Stimulated activated CD4-positive, alpha-beta T cell treated with anti-CD3 and anti-CD28 coated beads, TNF-alpha, amount 100 ng/mL, for 1 hour (primary cell): Measurements from ENCODE around the gene NRDC.
"Not testable (repeated sequence)": the region's sequence is repeated elsewhere in the genome, so short reads cannot be mapped to it uniquely, and the experiment has no call there.

Experiments used
- DNase-seq, 3 donors: peaks; one replicate each; pipeline ENCODE4 v3.0.0-alpha.2; 2020; ENCODE audit warnings: low read depth in 3 of 3, low spot score in 1 of 3

Gene NRDC

DNA sequence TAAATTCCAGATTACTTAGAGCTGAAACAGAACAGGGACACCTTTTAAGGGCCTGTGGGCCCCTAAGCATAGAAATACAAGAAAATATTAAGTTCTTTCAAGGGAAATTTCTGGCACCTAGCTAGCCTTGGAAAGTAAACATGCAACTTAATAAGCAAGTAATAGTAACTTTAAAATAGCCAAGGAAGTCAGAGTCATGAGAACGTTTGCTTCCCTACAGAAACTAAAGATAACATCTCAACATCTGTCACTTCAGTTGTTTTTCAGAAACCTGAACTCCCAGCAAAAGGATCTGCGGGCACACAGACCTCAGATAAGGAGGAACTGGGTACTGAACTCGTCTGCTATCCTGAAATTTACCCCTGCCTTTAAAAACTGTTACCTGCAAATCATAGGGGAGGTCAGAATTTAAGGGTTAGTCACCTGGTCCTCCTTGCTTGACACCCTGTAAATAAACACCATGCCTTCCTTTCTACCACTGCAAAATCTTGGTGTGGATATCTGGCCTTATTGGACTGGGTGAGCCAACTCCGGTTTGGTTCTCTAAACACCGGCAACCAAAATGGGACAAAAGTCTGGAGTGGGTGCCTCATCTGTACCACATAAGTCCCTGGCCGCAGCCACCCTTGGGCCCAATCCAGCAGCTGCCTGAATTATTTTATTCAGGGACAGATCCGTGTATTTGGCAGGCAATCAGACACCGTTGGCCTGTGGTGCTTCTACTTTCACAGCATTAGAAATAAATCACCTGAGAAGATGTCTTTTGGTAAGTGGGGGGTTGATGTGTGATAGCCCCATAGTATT is 27.9 kb downstream of the NRDC start:
- no peak for DNase-seq

DNA sequence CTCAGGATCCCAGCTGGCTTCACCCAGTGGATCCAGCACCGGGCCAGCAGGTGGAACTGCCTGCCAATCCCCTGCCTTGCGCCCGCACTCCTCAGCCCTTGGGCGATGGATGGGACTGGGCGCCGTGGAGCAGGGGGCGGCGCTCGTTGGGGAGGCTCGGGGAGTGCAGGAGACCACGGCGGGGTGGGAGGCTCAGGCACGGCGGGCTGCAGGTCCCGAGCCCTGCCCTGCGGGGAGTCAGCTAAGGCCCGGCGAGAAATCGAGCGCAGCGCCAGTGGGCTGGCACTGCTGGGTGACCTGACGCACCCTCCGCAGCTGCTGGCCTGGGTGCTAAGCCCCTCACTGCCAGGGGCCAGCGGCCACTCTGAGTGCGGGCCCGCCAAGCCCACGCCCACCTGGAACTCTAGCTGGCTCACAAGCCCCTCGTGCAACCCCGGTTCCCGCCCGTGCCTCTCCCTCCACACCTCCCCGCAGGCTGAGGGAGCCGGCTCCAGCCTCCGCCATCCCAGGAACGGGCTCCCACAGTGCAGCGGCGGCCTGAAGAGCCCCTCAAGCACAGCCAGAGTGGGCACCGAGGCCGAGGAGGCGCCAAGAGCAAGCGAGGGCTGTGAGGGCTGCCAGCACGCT is 31.1 kb downstream of the NRDC start:
- no peak for DNase-seq

DNA sequence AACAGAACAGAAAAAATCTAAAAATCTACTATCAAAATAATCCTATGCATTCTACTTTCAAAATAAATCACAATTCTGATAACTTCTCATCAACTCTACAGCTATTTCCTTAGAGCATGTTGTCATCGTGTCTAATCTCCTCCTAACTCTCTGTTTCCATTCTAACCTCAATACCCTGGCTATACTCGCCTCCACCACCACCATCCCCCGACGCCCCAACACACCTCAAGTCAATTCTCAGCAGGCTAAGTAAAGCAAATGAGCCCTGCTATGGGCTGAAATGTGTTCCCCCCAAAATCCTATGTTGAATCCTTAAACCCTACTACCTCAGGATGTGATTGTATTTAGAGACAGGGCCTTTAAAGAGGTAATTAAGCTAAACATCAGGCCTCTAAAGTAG is 34.6 kb downstream of the NRDC start:
- DNase-seq = no peak

DNA sequence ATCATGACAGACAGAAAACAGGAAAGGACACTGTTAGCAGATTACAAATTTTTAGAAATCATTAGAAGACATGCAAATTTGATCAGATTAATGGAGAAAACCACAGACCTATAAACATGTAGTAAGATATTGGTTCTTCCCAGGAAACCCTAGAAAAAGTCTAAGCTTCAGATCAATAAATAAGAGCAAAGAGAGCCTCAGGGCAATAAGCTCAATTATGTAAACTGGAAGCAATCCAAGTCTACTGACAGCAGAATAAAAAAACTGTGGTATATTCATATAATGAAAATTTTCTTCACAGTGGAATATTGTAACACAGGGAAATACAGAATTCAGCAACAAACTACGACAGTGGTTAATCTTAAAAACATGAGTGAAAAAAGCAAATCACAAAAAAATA is 36.3 kb downstream of the NRDC start:
- DNase-seq = no peak

DNA sequence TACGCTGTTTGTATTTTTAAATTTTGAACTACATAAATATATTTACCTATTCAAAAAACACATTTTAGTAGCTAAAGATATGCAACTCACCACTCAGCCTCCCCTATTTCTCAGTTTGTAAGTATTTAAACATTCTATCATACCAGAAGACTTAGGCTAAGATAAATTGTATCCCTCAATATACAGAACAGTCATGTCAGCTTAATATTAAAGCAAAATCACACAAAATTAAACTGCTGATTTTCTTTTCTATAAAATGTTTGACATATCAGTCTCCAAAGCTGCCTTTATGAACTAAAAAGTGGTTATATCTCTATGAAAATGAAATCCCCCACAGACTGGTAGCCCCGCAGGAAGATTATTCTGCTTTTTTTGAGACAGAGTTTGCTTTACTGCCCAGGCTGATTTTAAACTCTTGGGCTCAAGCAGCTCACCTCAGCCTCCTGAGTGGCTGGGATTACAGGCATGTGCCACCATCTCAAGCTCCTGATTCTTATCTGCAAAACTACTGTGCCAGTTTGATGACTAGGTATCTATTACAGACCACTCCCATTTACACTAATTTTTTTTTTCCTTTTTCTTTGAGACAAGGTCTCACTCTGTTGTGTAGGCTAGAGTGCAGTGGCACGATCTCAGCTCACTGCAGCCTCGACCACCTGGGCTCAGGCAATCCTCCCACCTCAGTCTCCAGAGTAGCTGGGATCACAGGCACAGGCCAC is 37.6 kb downstream of the NRDC start:
- no peak for DNase-seq

DNA sequence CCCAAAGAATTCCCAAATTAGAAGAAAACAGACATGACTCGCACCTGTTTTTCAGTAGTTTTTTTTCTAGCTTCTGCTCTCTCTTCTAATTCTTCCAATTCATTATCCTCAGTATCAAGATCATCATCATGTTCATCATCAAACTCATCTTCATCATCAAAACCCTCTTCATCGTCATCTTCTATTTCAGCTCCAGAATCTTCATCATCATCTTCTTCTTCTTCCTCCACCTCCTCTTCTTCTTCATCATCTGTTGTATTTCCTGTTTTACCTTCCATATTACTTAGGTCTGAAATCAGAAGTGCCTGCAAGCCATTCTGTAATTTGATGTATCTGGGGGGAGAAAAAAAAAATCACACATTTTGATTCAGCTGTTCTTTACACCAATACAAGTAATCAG is 38.3 kb downstream of the NRDC start:
- DNase-seq = no peak

DNA sequence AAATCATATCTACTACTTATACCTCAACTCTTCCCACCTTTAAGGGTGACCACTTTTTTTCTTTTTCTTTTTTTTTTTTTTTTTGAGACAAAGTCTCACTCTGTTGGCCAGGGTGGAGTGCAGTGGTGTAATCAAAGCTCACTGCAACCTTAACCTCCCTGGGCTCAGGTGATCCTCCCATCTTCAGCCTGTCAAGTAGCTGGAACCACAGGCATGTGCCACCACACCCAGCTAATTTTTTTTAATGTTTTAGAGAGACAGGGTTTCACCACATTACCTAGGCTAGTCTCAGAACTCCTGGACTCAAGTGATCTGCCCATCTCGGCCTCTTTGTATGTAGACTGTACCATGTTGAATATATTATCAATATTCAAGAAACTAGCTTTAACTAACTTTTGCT is 39.4 kb downstream of the NRDC start:
- no peak for DNase-seq

DNA sequence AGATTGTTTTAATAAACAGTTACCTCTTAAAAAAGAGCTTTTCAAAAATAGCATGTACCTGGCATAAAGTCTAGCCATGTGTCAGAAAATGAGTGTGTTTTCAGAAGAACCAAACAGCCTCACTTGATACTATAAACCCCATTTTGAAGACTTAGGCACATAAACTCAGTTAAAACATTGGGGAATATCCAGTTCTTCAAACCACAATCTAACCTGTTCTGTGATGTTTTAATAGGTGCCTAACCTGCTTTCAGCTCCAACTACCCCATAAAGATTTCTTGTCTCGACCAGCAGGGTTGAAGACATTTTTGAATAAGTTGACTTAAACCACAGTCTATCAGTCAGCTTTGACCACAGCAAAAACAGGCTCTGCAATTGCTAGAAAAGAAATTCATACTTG is 41.3 kb downstream of the NRDC start:
- no peak for DNase-seq

DNA sequence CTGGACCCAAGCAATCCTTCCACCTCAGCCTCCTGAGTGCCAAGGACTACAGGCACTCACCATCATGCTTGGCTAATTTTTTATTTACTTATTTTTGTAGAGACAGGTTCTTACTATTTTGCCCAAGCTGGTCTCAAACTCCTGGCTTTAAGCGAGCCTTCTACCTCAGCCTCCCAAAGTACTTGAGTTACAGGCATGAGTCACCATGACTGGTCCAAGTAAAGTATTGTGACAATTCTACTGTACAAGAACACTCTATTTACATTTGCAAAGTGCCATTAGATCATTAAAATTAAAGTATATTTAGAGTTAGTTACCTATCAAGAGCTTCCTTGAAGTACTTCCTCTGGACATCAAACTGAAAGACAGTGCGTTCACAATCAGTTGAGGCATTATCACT is 44.8 kb downstream of the NRDC start:
- no peak for DNase-seq

DNA sequence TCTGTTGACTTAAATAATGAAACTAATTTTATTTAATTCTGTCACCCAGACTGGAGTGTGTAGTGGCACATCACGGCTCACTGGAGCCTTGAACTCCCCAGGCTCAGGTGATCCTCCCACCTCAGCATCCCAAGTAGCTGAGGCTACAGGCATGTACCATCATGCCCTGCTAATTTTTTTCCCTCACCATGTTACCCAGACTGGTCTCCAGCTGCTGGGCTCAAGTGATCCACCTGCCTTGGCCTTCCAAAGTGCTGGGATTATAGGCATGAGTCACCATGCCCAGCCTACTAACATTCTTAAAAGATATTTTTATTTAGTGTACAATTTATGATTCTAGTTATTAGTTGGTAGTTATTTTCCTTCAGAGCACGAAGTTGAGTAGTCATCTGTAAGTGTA is 49.5 kb downstream of the NRDC start:
- no peak for DNase-seq

DNA sequence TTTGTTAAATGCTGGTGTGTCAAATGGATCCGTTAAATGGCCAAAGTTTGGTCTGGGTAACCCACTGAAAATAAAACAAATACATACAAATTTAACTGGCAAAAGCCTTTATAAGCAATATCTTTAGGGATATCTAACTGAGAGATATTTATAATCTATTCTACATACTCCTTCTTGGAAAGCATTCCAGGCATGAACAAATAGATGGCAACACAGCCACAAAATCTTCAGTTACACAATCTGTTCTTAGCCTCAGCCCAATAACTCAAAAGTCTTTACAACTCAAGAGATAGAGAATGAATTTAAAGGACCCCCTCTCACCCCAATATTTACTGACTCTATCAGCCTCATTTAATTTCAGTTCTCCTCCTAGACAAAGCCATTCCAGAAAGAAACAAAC is 58.7 kb downstream of the NRDC start:
- DNase-seq = no peak

DNA sequence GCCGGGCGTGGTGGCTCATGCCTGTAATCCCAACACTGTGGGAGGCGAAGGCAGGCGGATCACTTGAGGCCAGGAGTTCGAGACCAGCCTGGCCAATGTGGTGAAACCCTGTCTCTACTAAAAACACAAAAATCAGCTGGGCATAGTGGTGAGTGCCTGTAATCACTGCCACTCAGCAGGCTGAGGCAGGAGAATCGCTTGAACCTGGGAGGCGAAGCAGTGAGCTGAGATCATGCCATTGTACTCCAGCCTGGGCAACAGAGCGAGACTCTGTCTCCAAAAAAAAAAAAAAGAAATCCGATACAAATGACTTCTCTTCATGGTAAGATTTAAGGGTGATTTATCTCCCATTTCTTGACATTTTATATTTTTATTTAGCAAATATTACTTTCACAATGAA is 59.5 kb downstream of the NRDC start:
- not testable (repeated sequence) for DNase-seq

DNA sequence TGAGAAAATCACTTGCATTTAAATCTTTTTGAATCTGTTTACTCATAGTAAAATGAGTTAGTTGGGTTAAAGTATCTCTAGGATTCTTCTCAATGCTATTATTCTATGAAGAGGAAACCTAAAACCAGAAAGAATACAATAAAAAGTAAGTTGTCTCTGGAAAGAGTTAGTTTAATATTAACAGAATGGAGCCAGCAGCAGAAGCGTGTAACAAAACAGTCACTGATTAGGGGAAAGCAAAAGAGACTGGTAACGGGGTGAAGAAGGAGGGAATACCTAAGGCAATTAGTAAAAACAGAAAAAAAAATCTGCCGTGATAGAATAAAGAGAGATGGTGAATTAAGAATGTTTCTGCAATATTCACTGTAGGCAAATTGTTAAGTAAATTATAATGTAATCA is 60.0 kb downstream of the NRDC start:
- DNase-seq = no peak

DNA sequence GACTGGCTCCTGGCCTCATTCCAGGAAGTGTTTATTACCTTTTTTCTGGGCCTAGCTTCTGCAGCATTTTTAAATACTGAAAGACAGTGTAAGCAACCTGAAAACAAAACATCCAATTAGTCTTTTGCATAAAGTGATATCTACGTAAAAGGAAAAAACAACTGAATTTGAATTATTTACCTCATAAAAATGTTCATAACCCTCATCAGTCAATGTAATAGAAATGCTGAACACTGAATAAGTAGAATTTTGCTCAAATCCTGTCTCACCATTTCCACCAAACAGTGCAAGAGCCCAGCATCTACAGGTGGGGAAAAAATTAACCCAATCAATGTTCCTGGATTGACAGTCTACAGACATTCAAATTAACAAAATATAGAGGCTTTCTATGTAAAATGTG is 64.0 kb downstream of the NRDC start:
- no peak for DNase-seq

DNA sequence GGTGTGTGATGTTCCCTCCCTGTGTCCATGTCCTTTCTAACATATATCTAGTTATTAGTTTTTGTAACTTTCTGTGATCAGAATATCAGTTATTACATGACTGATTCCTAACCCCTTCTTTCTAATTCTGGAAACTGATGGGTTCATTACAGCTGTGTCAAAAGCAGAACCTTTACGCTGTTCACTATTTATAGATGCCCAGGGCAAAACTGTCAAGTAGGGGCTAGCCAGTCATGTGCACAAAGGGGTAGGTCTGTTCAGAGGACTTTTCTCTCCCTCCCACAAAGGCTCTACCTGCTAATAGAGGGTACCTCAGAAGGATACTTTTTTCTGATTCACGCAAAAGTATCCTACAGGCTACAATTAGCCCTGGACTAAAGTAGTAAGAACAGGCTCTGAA is 79.2 kb downstream of the NRDC start:
- DNase-seq = no peak

DNA sequence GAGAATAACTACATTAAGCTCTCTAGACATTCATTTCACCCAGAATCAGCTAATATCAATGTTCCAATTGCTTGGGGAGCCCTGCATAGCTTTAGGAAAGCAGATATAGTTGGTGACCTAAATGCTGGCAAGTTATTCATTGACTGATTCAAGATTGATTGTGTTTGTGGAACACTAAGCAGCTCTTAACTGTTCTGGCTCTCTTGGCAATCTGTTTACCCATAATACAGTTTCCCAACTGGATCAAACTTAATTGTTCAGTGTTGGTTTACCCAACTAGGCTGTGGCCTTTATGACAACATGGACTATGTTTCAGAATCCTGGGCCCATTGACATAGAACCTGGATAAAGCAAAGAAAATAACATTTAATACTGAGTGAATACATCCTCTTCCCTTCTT is 83.7 kb downstream of the NRDC start:
- no peak for DNase-seq

DNA sequence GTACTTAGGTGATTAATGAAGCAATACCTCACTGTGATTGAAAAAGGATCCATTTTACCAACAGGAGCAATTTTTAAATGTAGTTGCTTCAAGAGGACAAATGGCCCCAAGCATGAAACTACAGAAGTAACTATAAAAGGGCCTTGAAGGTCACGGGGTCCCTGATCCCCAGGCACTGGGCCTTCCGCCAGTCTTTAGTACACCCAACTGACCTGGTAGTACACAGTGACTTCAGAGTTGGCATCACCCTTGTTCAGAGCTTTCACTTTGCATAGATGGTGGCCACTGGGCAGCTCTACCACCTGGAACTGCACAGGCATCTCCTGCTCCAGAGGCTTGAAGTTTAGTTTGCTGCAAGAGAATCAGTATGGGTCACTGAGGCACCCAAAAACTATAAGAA is 84.3 kb downstream of the NRDC start:
- DNase-seq = no peak

DNA sequence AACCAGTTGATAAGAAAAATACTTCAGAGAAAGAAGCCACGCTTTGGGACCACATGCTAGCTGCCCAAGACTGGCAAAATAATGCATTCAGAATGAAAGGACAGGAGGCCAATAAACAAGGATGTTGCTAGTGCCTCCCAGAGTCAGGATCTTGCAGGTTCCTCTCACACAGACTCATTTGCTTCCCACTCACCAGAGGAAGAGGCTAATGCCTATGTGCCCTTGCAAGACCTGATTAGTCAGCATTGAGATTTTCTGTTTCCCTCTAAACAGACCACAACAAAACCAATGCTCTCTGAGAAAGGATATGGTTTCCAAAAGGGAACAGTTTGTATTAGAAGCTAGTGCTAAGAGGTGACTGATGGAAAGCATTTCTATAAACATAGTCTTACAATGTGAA is 85.7 kb downstream of the NRDC start:
- DNase-seq = no peak

DNA sequence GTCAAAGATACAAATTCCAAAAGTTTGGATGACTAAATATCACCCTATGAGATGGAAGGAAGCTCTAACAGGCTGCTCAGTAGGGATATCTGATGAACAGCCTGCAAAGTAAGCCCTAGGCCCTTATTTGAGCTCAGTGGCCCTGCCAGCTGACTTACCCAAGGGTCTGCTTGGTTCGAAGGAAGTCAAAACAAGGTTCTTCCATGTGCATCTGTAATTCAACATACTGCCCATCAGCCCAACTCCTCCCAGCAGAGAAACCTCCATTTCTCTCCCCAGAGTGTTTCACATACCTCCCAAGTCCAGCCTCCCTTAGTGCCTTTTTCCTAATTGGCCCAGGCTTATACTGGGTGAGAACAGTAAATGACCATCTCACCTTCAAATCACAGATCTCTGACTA is 86.6 kb downstream of the NRDC start:
- no peak for DNase-seq

DNA sequence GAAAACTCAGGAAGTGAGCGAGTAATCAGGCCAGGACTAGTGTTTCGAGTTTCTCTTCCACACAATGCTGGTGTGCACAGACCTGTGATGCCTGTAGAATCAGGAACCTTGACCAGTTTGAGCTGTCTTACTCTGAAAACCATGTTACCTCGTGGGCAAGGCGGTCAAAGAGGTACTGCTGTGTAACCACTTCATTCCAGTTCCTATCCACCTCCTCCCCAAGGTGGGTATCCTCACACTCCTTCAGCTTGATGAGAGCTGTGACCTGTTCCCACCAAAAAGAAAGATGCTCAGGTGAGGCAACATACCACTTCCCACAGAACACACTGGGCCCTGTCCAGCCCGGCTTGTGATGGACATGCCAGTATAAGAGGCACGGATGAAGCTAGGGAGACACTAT is 88.1 kb downstream of the NRDC start:
- DNase-seq = no peak

DNA sequence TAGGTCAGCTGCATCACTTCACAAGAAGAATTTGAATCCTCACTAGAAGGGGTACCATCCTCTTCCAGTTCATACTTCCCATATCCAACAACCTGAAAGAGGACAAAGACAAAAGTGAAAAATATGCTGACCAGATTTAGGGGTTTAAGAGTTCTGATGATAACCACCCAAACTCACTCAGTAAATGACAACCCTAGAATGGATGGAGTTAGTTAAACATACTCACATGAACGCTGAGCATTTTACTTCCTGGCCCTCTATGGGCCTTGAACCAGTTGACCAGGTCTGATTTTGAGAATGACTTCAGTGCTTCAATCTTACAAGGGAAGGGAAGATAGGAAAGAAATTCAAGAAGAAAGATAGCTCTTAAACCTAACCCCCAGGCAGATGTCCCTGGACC is 89.2 kb downstream of the NRDC start:
- no peak for DNase-seq

DNA sequence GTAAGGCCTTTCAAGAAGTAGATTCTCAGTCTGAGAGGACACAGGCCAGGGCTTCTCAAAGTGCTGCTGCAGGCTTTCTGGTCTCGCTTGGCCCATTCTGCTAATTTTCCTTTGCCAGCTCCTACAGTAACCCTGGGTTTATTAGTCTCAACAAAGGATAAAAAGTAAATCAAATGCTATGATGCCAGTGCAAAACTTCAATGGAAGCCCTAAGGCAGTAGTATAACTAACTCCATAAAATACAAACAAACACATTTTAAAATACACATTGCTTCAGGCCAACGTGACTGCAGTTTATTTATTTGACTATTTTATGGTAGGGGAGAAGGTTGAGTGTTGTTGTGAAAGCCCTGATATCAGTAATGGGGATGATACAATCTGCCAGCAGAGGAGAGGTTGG is 89.6 kb downstream of the NRDC start:
- DNase-seq = no peak
